ENCODE measurements around the gene CERS6.

- TF ChIP-seq CTCF (optimal IDR thresholded peaks at IDR 0.05 in 1 of 3, IDR thresholded peaks at IDR 0.05 in 1 of 3, conservative IDR thresholded peaks at IDR 0.05 in 1 of 3; ENCODE audit: extremely low read depth in 1 of 3, insufficient read depth in 2 of 3, low read length in 3 of 3) (no peak), EZH2 (IDR thresholded peaks at IDR 0.05; ENCODE audit: low read length) (no peak)
These were observed 328.9 kb downstream of the CERS6 start for GRCh38 chr2:168784993-168785392.
